HCT116 (cell line): ENCODE results near the gene ARPP21. TPM values are rescaled to one million over a fixed set of nuclear protein-coding genes. Genes with fewer than 3 reads are reported as not detected.

Experiments used
- ATAC-seq: fragments of 200-7000 bp; cut with Tn5 transposase; 2 replicates; pipeline ENCODE4 v1.9.1; 2020; ENCODE audit warnings: mild to moderate bottlenecking, moderate library complexity
- BruUV-seq: library from RNA; stranded (reverse); fragments of 400-500 nt; replicated peaks from 2 replicates; lab custom pipeline; 2021; lab: Mats Ljungman, UMichigan
- CTCF ChIA-PET: fragments of 300-600 bp; sonication (Branson Sonifier 250); formaldehyde crosslinking; loops from one replicate; lab custom pipeline; 2021; ENCODE audit warnings: antibody characterized with exemption; lab: Charles Lee
- POLR2A ChIA-PET: fragments of 300-600, 350-600 bp; sonication (Branson Sonifier 250); formaldehyde crosslinking; loops from one replicate; lab custom pipeline; 2021; ENCODE audit warnings: antibody characterized with exemption; lab: Charles Lee
- RAD21 ChIA-PET, 2 experiments: fragments of 300-600 bp; sonication (Branson Sonifier 250); formaldehyde crosslinking; loops; one replicate each; lab custom pipeline; 2023; ENCODE audit warnings: low total read pairs in 2 of 2; ENCODE audit not compliant: uncharacterized antibody in 2 of 2, unreplicated experiment in 2 of 2, low non-redundant PET in 1 of 2; lab: Charles Lee
- DNase-seq: peaks from one replicate; pipeline ENCODE4 v3.0.0-alpha.2; 2010; ENCODE audit warnings: low read depth, low spot score
- H2AFZ ChIP-seq: fragments of 200-600 bp; shearing (Covaris generic), sonication (generic); 2 replicates; pipeline ENCODE4 v1.6.1; 2017; ENCODE audit warnings: low read depth, mixed run types, mixed read lengths, antibody characterized with exemption, low read length; ENCODE audit not compliant: poor library complexity, severe bottlenecking
- H3K27ac ChIP-seq: 2 replicates; pipeline ENCODE4 v1.5.1; 2012; ENCODE audit warnings: low read depth, low read length
- H3K27me3 ChIP-seq: fragments of 200-600 bp; sonication (generic); 2 replicates; pipeline ENCODE4 v1.6.1; 2016; ENCODE audit warnings: mixed run types, low read length, mixed read lengths; ENCODE audit not compliant: insufficient read depth
- H3K36me3 ChIP-seq, 2 experiments: fragments of 200-500 bp in 1 of 2; fragments of 200-600 bp in 1 of 2; sonication (Bioruptor generic) in 1 of 2; sonication (generic) in 1 of 2; 2 replicates each; pipeline versions ENCODE4 v1.5.1 to v1.6.1; 2014 to 2016; ENCODE audit warnings: low read length in 2 of 2, inconsistent platforms in 1 of 2, mixed read lengths in 1 of 2, mixed run types in 1 of 2; ENCODE audit not compliant: insufficient read depth in 2 of 2, control insufficient read depth in 1 of 2
- H3K4me1 ChIP-seq, 2 experiments: fragments of 200-600 bp in 1 of 2; sonication (generic) in 1 of 2; 2 replicates each; pipeline versions ENCODE4 v1.5.1 to v1.6.1; 2012 to 2017; ENCODE audit warnings: low read length in 2 of 2, inconsistent platforms in 1 of 2, mild to moderate bottlenecking in 1 of 2, mixed read lengths in 1 of 2, mixed run types in 1 of 2, moderate library complexity in 1 of 2; ENCODE audit not compliant: insufficient read depth in 2 of 2, control insufficient read depth in 1 of 2
- H3K4me2 ChIP-seq: fragments of 200-600 bp; sonication (generic); 2 replicates; pipeline ENCODE4 v1.6.1; 2017; ENCODE audit warnings: mixed run types, low read length, mixed read lengths
- H3K4me3 ChIP-seq, 2 experiments: fragments of 200-600 bp in 1 of 2; sonication (generic) in 1 of 2; replicated peaks in 1 of 2; 2 replicates each; pipeline ENCODE4 v1.5.1; 2011 to 2016; ENCODE audit warnings: low read length in 2 of 2, control low read depth in 1 of 2, low read depth in 1 of 2, mild to moderate bottlenecking in 1 of 2, mixed read lengths in 1 of 2, mixed run types in 1 of 2
- H3K79me2 ChIP-seq: fragments of 200-600 bp; sonication (generic); 2 replicates; pipeline ENCODE4 v1.6.1; 2017; ENCODE audit warnings: mild to moderate bottlenecking, mixed run types, low read length, moderate library complexity, mixed read lengths; ENCODE audit not compliant: insufficient read depth
- H3K9ac ChIP-seq: fragments of 200-600 bp; sonication (generic); 2 replicates; pipeline ENCODE4 v1.6.1; 2016; ENCODE audit warnings: low read length, mixed read lengths
- H3K9me2 ChIP-seq: fragments of 200-600 bp; sonication (generic), shearing (Covaris generic); 2 replicates; pipeline ENCODE4 v1.6.1; 2017; ENCODE audit warnings: mixed run types, mild to moderate bottlenecking, moderate library complexity; ENCODE audit not compliant: insufficient read depth
- H3K9me3 ChIP-seq, 2 experiments: fragments of 200-500 bp in 1 of 2; fragments of 200-600 bp in 1 of 2; sonication (Bioruptor generic) in 1 of 2; sonication (generic) in 1 of 2; 2 replicates each; pipeline ENCODE4 v1.6.1; 2014 to 2017; ENCODE audit warnings: low read length in 2 of 2, mixed read lengths in 2 of 2, inconsistent platforms in 1 of 2, low read depth in 1 of 2, mild to moderate bottlenecking in 1 of 2, mixed run types in 1 of 2, moderate library complexity in 1 of 2; ENCODE audit not compliant: control insufficient read depth in 1 of 2, insufficient read depth in 1 of 2
- H4K20me1 ChIP-seq: fragments of 200-600 bp; sonication (generic), shearing (Covaris generic); 2 replicates; pipeline ENCODE4 v1.6.1; 2017; ENCODE audit warnings: mixed run types, mild to moderate bottlenecking, moderate library complexity; ENCODE audit not compliant: insufficient read depth
- CBX3 ChIP-seq: IDR thresholded peaks from 2 replicates; pipeline ENCODE4 v1.6.1; 2012; ENCODE audit warnings: low read depth
- EGR1 ChIP-seq: IDR thresholded peaks from 2 replicates; pipeline ENCODE4 v1.6.1; 2012; ENCODE audit warnings: low read depth
- ELF1 ChIP-seq: IDR thresholded peaks from 2 replicates; pipeline ENCODE4 v1.6.1; 2012; ENCODE audit warnings: low read depth, borderline replicate concordance
- EZH2phosphoT487 ChIP-seq: fragments of 200-600 bp; IDR thresholded peaks from 2 replicates; pipeline ENCODE4 v1.6.1; 2018; ENCODE audit warnings: antibody characterized with exemption, borderline replicate concordance
- FOSL1 ChIP-seq: IDR thresholded peaks from 2 replicates; pipeline ENCODE4 v1.6.1; 2012; ENCODE audit warnings: low read depth
- JUND ChIP-seq: IDR thresholded peaks from 2 replicates; pipeline ENCODE4 v1.6.1; 2012
- POLR2A ChIP-seq: IDR thresholded peaks from 2 replicates; pipeline ENCODE4 v1.7.0; 2011; ENCODE audit warnings: borderline replicate concordance; ENCODE audit not compliant: insufficient read depth, insufficient read length; ENCODE audit errors: extremely low read depth
- POLR2AphosphoS5 ChIP-seq: IDR thresholded peaks from 2 replicates; pipeline ENCODE4 v1.6.1; 2011; ENCODE audit warnings: mild to moderate bottlenecking, low read depth, low read length, moderate library complexity
- SIN3A ChIP-seq: IDR thresholded peaks from 2 replicates; pipeline ENCODE4 v1.6.1; 2012; ENCODE audit warnings: low read depth
- SP1 ChIP-seq: IDR thresholded peaks from 2 replicates; pipeline ENCODE4 v1.6.1; 2012; ENCODE audit warnings: low read depth
- SRF ChIP-seq: IDR thresholded peaks from 2 replicates; pipeline ENCODE4 v1.6.1; 2012; ENCODE audit warnings: low read depth
- TCF7L2 ChIP-seq: IDR thresholded peaks from 2 replicates; pipeline ENCODE4 v1.7.0; 2011; ENCODE audit warnings: borderline replicate concordance, inconsistent platforms; ENCODE audit not compliant: insufficient read depth, insufficient read length; ENCODE audit errors: extremely low read depth
- YY1 ChIP-seq: IDR thresholded peaks from 2 replicates; pipeline ENCODE4 v1.6.1; 2011; ENCODE audit warnings: low read length, low read depth, moderate library complexity, mild to moderate bottlenecking; ENCODE audit not compliant: insufficient replicate concordance; ENCODE audit errors: extremely low read depth
- ZNF274 ChIP-seq: fragments of 200-500 bp; sonication (Bioruptor generic); IDR thresholded peaks from 2 replicates; pipeline ENCODE4 v1.6.1; 2014; ENCODE audit warnings: mild to moderate bottlenecking, low read depth, low read length, inconsistent platforms
- intact Hi-C: fragments of 100-400 bp; cut with micrococcal nuclease; formaldehyde crosslinking; loops from 2 replicates; pipeline ENCODE4 v1.10.0; 2022
- total RNA-seq: library from RNA; stranded (reverse); gene quantifications from one replicate; pipeline ENCODE4 v1.2.1, GENCODE V29; 2021; ENCODE audit not compliant: unreplicated experiment
- TF ChIP-seq, protein P1 (sequence below), 3 experiments: fragments of 200-600 bp in 1 of 3; sonication (generic) in 1 of 3; IDR thresholded peaks in 2 of 3; conservative IDR thresholded peaks in 1 of 3; 2 replicates each; pipeline ENCODE4 v1.5.1; 2012 to 2017; ENCODE audit warnings: low read depth in 2 of 3, low read length in 2 of 3, antibody characterized with exemption in 1 of 3, borderline replicate concordance in 1 of 3, control low read depth in 1 of 3, mild to moderate bottlenecking in 1 of 3, mixed read lengths in 1 of 3, mixed run types in 1 of 3, moderate library complexity in 1 of 3; ENCODE audit not compliant: insufficient read depth in 1 of 3
- TF ChIP-seq, protein P2 (sequence below): IDR thresholded peaks from 2 replicates; pipeline ENCODE4 v1.6.1; 2012; ENCODE audit warnings: low read depth
- TF ChIP-seq, protein P3 (sequence below): IDR thresholded peaks from 2 replicates; pipeline ENCODE4 v1.6.1; 2012

The ARPP21 gene
- total RNA-seq, 1 experiment from 2014 or later = not detected

DNA sequence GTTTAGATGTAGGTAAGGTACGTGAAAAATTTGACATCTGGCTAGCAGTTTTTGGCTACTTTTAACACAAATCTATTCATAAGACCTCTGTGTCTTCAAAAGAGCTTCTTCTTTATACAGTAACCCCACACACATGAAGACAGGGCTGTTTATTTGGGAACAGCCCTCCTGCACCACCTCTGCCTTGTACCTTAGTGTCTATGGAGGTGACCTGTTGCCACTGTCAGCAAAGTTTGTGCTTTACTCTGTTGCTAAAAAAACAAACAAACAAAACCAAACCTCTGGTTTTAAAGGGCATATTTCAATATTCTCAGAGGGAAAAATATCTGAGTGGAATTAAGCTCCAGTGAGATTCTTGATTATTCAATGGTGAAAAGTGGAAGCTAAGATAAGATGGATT, 122.0 kb downstream of the ARPP21 start:
- TF ChIP-seq FOSL1 (no peak), POLR2AphosphoS5 (no peak), EGR1 (no peak), POLR2A (no peak), ELF1 (no peak), SP1 (no peak), SIN3A (no peak), CBX3 (no peak), EZH2phosphoT487 (no peak), YY1 (no peak), TCF7L2 (no peak), SRF (no peak), ZNF274 (no peak), JUND (no peak)
- TF ChIP-seq, protein P1, sequence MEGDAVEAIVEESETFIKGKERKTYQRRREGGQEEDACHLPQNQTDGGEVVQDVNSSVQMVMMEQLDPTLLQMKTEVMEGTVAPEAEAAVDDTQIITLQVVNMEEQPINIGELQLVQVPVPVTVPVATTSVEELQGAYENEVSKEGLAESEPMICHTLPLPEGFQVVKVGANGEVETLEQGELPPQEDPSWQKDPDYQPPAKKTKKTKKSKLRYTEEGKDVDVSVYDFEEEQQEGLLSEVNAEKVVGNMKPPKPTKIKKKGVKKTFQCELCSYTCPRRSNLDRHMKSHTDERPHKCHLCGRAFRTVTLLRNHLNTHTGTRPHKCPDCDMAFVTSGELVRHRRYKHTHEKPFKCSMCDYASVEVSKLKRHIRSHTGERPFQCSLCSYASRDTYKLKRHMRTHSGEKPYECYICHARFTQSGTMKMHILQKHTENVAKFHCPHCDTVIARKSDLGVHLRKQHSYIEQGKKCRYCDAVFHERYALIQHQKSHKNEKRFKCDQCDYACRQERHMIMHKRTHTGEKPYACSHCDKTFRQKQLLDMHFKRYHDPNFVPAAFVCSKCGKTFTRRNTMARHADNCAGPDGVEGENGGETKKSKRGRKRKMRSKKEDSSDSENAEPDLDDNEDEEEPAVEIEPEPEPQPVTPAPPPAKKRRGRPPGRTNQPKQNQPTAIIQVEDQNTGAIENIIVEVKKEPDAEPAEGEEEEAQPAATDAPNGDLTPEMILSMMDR (IDR thresholded peaks at IDR 0.05 in 2 of 3, conservative IDR thresholded peaks at IDR 0.05 in 1 of 3; ENCODE audit: borderline replicate concordance in 1 of 3, insufficient read depth in 1 of 3, low read depth in 2 of 3, low read length in 2 of 3) = no peak
- TF ChIP-seq, protein P2, sequence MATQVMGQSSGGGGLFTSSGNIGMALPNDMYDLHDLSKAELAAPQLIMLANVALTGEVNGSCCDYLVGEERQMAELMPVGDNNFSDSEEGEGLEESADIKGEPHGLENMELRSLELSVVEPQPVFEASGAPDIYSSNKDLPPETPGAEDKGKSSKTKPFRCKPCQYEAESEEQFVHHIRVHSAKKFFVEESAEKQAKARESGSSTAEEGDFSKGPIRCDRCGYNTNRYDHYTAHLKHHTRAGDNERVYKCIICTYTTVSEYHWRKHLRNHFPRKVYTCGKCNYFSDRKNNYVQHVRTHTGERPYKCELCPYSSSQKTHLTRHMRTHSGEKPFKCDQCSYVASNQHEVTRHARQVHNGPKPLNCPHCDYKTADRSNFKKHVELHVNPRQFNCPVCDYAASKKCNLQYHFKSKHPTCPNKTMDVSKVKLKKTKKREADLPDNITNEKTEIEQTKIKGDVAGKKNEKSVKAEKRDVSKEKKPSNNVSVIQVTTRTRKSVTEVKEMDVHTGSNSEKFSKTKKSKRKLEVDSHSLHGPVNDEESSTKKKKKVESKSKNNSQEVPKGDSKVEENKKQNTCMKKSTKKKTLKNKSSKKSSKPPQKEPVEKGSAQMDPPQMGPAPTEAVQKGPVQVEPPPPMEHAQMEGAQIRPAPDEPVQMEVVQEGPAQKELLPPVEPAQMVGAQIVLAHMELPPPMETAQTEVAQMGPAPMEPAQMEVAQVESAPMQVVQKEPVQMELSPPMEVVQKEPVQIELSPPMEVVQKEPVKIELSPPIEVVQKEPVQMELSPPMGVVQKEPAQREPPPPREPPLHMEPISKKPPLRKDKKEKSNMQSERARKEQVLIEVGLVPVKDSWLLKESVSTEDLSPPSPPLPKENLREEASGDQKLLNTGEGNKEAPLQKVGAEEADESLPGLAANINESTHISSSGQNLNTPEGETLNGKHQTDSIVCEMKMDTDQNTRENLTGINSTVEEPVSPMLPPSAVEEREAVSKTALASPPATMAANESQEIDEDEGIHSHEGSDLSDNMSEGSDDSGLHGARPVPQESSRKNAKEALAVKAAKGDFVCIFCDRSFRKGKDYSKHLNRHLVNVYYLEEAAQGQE = no peak
- TF ChIP-seq, protein P3, sequence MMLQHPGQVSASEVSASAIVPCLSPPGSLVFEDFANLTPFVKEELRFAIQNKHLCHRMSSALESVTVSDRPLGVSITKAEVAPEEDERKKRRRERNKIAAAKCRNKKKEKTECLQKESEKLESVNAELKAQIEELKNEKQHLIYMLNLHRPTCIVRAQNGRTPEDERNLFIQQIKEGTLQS = no peak
- BruUV-seq = no TSS peak

More for the DNA sequence above, 122.0 kb downstream of the ARPP21 start:
- ChIA-PET CTCF (no interaction called here), POLR2A (no interaction called here), RAD21 (no interaction called here)
- Histone ChIP-seq H3K9me2 (no peaks in the 10 kb centered on the region), H3K27ac (no peak overlapping the region), H3K9me3 (peaks cover 5 to 9% of the 10 kb centered on the region in 2 experiments; a peak in 2 of 4 replicates), H4K20me1 (no peaks in the 10 kb centered on the region), H3K36me3 (no peaks in the 10 kb centered on the region), H3K4me3 (no peak overlapping the region), H3K4me1 (no peaks in the 10 kb centered on the region), H3K4me2 (no peak overlapping the region), H3K9ac (no peak overlapping the region), H3K79me2 (no peaks in the 10 kb centered on the region), H2AFZ (no peak overlapping the region), H3K27me3 (no peaks in the 10 kb centered on the region)
- intact Hi-C loops = no loop called here
- ATAC-seq (no peak), DNase-seq (no peak)
